Endodermal cell (in vitro differentiated cells): ENCODE data around the gene ELP2. TPM values are rescaled to one million over a fixed set of nuclear protein-coding genes. Genes with fewer than 3 reads are reported as not detected.

Experiments used
- DNase-seq: peaks from one replicate; pipeline ENCODE4 v3.0.0-alpha.2; 2017
- H3K27ac ChIP-seq: 2 replicates; pipeline ENCODE4 v1.5.1; 2013; ENCODE audit warnings: mild to moderate bottlenecking, low read depth, low read length, moderate library complexity
- H3K27me3 ChIP-seq: 2 replicates; pipeline ENCODE4 v1.6.1; 2013; ENCODE audit warnings: mild to moderate bottlenecking, low read length, moderate library complexity; ENCODE audit not compliant: insufficient read depth, control insufficient read depth, poor library complexity, severe bottlenecking
- H3K36me3 ChIP-seq: 2 replicates; pipeline ENCODE4 v1.7.0; 2013; ENCODE audit warnings: mild to moderate bottlenecking, low read length, moderate library complexity; ENCODE audit not compliant: control insufficient read depth, insufficient read depth
- H3K4me1 ChIP-seq: one replicate; pipeline ENCODE4 v1.7.0; 2013; ENCODE audit warnings: low read length; ENCODE audit not compliant: control insufficient read depth, insufficient read depth
- H3K4me3 ChIP-seq: 2 replicates; pipeline ENCODE4 v1.5.1; 2013; ENCODE audit warnings: mild to moderate bottlenecking, low read length, moderate library complexity
- H3K9ac ChIP-seq: 2 replicates; pipeline ENCODE4 v1.6.1; 2013; ENCODE audit warnings: mild to moderate bottlenecking, low read length, moderate library complexity; ENCODE audit not compliant: poor library complexity, severe bottlenecking; ENCODE audit errors: extremely low read depth
- H3K9me3 ChIP-seq: 2 replicates; pipeline ENCODE4 v1.6.1; 2013; ENCODE audit warnings: mild to moderate bottlenecking, low read length, moderate library complexity; ENCODE audit not compliant: control insufficient read depth
- H3K27ac Mint-ChIP-seq: 2 replicates; pipeline ENCODE4 v1.8.0; 2020; ENCODE audit warnings: mixed read lengths
- H3K27me3 Mint-ChIP-seq: 2 replicates; pipeline ENCODE4 v1.8.0; 2021; ENCODE audit warnings: mild to moderate bottlenecking, mixed read lengths; ENCODE audit not compliant: insufficient read depth
- H3K36me3 Mint-ChIP-seq: 2 replicates; pipeline ENCODE4 v1.8.0; 2020; ENCODE audit warnings: low read depth, mixed read lengths
- H3K4me1 Mint-ChIP-seq: 2 replicates; pipeline ENCODE4 v1.8.0; 2020; ENCODE audit warnings: mixed read lengths
- H3K4me3 Mint-ChIP-seq: 2 replicates; pipeline ENCODE4 v1.8.0; 2020; ENCODE audit warnings: mild to moderate bottlenecking, moderate library complexity, mixed read lengths
- H3K9me3 Mint-ChIP-seq: 2 replicates; pipeline ENCODE4 v1.8.0; 2020; ENCODE audit warnings: mild to moderate bottlenecking, mixed read lengths
- WGBS, 2 experiments: methylation state at CpG; one replicate each; pipeline versions ENCODE4 v1.1.5 to v1.1.7; 2013; ENCODE audit warnings: missing lambda C conversion rate in 2 of 2, mixed read lengths in 1 of 2; ENCODE audit not compliant: insufficient coverage in 1 of 2, insufficient read length in 1 of 2; 5-methylcytosine and 5-hydroxymethylcytosine counted together
- total RNA-seq, 2 donors: library from RNA; stranded (reverse); fragmentation: NEBNext Ultra II Directional in 1 of 2; extraction: Animal tissue kit (Norgen Biotek cat#: 25700) in 1 of 2; gene quantifications; 2 replicates in 1 of 2; 3 replicates in 1 of 2; pipeline ENCODE4 v1.2.1, GENCODE V29; 2021
- TF ChIP-seq, protein P1 (sequence below): fragments of 200-600 bp; sonication (generic); conservative IDR thresholded peaks from 2 replicates; pipeline ENCODE4 v1.5.0; 2021; ENCODE audit warnings: antibody characterized with exemption, mild to moderate bottlenecking

Gene ELP2
- total RNA-seq, 2 donors from 2014 or later, result 125 to 129 TPM

DNA sequence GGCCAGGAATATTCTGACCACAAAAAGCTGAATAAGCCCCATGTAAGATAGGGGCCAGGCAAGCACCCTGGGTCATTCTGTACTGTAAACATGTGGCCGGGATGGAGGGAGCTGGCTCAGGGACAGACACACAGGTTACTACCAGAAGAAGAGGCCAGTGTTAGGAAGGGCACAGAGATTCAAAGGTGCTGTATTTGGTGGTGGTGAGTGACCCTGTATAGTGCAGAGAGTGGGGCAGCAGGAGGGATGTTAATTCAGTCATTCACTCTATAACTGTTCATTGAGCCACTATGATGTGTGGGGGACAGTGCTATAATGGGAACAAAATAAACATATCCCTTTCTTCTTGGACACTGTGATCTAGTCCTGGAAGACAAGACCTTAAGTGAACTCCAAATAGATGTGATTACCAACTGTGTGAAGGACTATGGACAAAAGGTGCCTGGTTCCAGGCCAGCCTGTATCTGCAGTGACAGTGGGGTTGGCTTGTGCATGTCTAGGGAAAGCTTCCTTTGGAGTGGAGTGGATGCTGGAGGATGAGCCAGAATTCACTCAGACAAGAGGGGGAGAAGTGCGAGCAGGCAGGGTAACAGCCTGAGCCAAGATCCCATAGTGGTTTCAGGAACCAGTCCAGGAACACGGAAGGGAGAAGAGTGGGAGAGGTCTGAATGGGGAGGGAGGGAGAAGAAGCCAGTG lies 65.9 kb downstream of the ELP2 start:
- Mint-ChIP-seq H3K27ac (no peak overlapping the region), H3K4me1 (peaks cover 3% of the 10 kb centered on the region), H3K4me3 (no peak overlapping the region), H3K36me3 (no peaks in the 10 kb centered on the region), H3K27me3 (peaks cover 18% of the 10 kb centered on the region), H3K9me3 (no peaks in the 10 kb centered on the region)
- no peaks in the 10 kb centered on the region for H3K4me1 ChIP-seq
- no peaks in the 10 kb centered on the region for H3K36me3 ChIP-seq
- H3K27me3 ChIP-seq, result peaks cover 32% of the 10 kb centered on the region
- no peak overlapping the region for H3K4me3 ChIP-seq
- TF ChIP-seq, protein P1, sequence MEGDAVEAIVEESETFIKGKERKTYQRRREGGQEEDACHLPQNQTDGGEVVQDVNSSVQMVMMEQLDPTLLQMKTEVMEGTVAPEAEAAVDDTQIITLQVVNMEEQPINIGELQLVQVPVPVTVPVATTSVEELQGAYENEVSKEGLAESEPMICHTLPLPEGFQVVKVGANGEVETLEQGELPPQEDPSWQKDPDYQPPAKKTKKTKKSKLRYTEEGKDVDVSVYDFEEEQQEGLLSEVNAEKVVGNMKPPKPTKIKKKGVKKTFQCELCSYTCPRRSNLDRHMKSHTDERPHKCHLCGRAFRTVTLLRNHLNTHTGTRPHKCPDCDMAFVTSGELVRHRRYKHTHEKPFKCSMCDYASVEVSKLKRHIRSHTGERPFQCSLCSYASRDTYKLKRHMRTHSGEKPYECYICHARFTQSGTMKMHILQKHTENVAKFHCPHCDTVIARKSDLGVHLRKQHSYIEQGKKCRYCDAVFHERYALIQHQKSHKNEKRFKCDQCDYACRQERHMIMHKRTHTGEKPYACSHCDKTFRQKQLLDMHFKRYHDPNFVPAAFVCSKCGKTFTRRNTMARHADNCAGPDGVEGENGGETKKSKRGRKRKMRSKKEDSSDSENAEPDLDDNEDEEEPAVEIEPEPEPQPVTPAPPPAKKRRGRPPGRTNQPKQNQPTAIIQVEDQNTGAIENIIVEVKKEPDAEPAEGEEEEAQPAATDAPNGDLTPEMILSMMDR, result no peak
- no peak for DNase-seq
- H3K9ac ChIP-seq, result no peak overlapping the region
- H3K27ac ChIP-seq, result no peak overlapping the region
- 85 to 86% methylated on average over 3 of the region's 3 CpGs for WGBS, 2 experiments
- no peaks in the 10 kb centered on the region for H3K9me3 ChIP-seq

DNA sequence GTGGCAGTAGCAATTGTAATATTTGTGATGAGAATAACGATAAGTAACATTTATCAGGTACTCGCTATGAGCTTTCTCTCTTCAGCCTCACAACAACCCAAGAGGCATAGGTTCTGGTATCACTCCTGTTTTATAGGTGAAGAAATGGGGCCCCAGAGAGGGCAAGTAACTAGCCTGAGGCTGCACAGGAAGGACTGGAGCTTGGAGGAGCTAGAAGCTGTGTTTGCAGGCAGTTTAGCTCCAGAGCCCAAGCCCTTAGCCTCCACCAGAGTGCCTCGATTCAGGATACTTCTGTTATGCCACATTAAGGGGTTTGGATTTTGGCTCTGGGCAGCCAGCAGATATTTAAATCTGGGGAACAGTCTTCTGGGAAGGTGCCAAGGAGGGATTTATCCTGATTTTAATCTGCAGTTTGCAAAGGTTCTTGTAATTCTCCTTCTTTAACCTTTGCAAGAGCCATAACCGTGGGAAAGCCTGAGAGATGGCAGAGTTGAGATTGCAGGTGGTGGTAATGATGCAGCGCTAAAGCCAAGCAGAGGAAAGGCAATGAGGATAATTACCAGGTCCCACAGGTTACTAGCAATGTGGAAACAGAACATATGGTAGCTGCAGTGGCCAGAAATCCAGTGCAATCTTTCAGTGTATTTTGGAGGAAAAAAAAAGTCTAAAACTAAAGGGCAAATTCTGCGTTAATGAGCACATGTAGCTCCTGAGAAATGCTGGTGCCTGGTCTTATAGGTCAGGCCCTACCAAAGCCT lies 66.7 kb downstream of the ELP2 start:
- TF ChIP-seq, protein P1, result no peak
- Mint-ChIP-seq H3K4me3 (no peak overlapping the region), H3K27ac (no peak overlapping the region), H3K36me3 (no peaks in the 10 kb centered on the region), H3K9me3 (no peaks in the 10 kb centered on the region), H3K27me3 (peaks cover 15% of the 10 kb centered on the region), H3K4me1 (peaks cover 3% of the 10 kb centered on the region)
- no peak overlapping the region for H3K9ac ChIP-seq
- no peak for DNase-seq
- H3K27me3 ChIP-seq, result peaks cover 40% of the 10 kb centered on the region
- no peaks in the 10 kb centered on the region for H3K9me3 ChIP-seq
- H3K27ac ChIP-seq, result no peak overlapping the region
- H3K4me3 ChIP-seq, result no peak overlapping the region
- 83 to 94% methylated on average over 4 to 6 of the region's 6 CpGs for WGBS, 2 experiments
- H3K36me3 ChIP-seq, result no peaks in the 10 kb centered on the region
- no peaks in the 10 kb centered on the region for H3K4me1 ChIP-seq

DNA sequence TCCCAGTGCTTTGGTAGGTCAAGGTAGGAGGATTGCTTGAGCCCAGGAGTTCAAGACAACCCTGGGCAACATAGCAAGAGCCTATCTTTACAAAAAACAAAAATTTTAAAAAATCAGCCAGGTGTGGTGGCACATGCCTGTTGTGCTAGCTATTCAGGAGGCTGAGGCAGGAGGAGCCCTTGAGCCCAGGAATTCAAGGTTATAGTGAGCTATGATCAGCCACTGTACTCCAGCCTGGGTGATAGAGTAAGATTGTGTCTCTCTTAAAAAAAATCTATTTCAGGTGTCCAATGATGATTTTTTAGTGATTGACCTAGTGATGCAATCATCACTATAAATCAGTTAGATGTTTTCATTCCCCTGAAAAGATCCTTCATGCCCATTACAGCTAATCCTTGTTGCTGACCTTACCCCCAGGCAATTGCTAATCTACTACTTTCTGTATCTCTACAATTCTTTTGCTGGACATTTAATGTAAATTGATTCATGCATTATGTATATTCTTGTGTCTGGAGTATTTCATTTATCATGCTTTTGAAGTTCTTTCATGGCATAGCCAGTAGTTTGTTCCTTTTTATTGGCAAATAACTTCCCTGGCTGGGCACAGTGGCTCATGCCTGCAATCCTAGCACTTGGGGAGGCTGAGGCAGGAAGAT lies 67.9 kb downstream of the ELP2 start:
- peaks cover 5% of the 10 kb centered on the region for H3K4me1 Mint-ChIP-seq
- H3K36me3 Mint-ChIP-seq, result no peaks in the 10 kb centered on the region
- H3K36me3 ChIP-seq, result no peaks in the 10 kb centered on the region
- H3K9ac ChIP-seq, result no peak overlapping the region
- TF ChIP-seq, protein P1, result peak; percentile 34
- H3K9me3 Mint-ChIP-seq, result no peaks in the 10 kb centered on the region
- H3K27me3 ChIP-seq, result peaks cover 41% of the 10 kb centered on the region
- no peak for DNase-seq
- H3K4me1 ChIP-seq, result no peaks in the 10 kb centered on the region
- no peak overlapping the region for H3K4me3 ChIP-seq
- H3K27me3 Mint-ChIP-seq, result peaks cover 15% of the 10 kb centered on the region
- no peak overlapping the region for H3K27ac ChIP-seq
- no peak overlapping the region for H3K27ac Mint-ChIP-seq
- H3K4me3 Mint-ChIP-seq, result no peak overlapping the region
- H3K9me3 ChIP-seq, result no peaks in the 10 kb centered on the region
